Astrocyte (in vitro differentiated cells and primary cell): ENCODE measurements around the gene FBXW7.

Experiments used
- CTCF ChIP-seq: IDR thresholded peaks from 2 replicates; pipeline ENCODE4 v1.5.1; 2011; ENCODE audit warnings: low read depth, mild to moderate bottlenecking, inconsistent platforms, low read length, moderate library complexity; ENCODE audit not compliant: insufficient read depth
- EZH2 ChIP-seq: IDR thresholded peaks from 2 replicates; pipeline ENCODE4 v1.6.1; 2012; ENCODE audit warnings: mild to moderate bottlenecking, low read length, inconsistent platforms; ENCODE audit not compliant: insufficient read depth

- TF ChIP-seq EZH2 (no peak), CTCF (no peak)
Observed at GRCh38 chr4:152364883-152365282, 171.0 kb downstream of the FBXW7 start.
